GM12878 (cell line): Measurements from ENCODE around the gene PSAPL1. TPM values are rescaled to one million over a fixed set of nuclear protein-coding genes. Genes with fewer than 3 reads are reported as not detected.

Source experiments
- ATAC-seq: fragments of 200-7000 bp; cut with Tn5 transposase; 3 replicates; pipeline ENCODE4 v1.9.1; 2020; ENCODE audit warnings: mild to moderate bottlenecking, moderate library complexity
- BruUV-seq: library from RNA; stranded (reverse); fragments of 400-500 nt; replicated peaks from 2 replicates; lab custom pipeline; 2021; lab: Mats Ljungman, UMichigan
- CTCF ChIA-PET: fragments of 300-600 bp; sonication (Branson Sonifier 250); formaldehyde crosslinking; extraction: SDS; loops from one replicate; lab custom pipeline; 2021; ENCODE audit warnings: inconsistent platforms; lab: Yijun Ruan, JAX
- POLR2A ChIA-PET: fragments of 350-600 bp; formaldehyde crosslinking; extraction: SDS; loops from one replicate; lab custom pipeline; 2021; ENCODE audit warnings: inconsistent platforms; lab: Charles Lee
- RAD21 ChIA-PET: fragments of 300-600 bp; sonication (Branson Sonifier 250); formaldehyde crosslinking; loops from one replicate; lab custom pipeline; 2023; ENCODE audit warnings: antibody characterized with exemption; ENCODE audit not compliant: unreplicated experiment; lab: Charles Lee
- SMC1A ChIA-PET: fragments of 300-600 bp; sonication (Branson Sonifier 250); formaldehyde crosslinking; loops from one replicate; lab custom pipeline; 2023; ENCODE audit not compliant: unreplicated experiment, uncharacterized antibody; lab: Charles Lee
- DNase-seq: peaks from one replicate; pipeline ENCODE4 v3.0.0-alpha.2; 2011; ENCODE audit warnings: low read depth, low spot score
- FAIRE-seq: peaks from 3 replicates; lab custom pipeline; 2011; peaks lifted over from hg19 to GRCh38; lab: Jason Lieb, UNC
- H2AFZ ChIP-seq: 2 replicates; pipeline ENCODE4 v1.6.0; 2011; ENCODE audit warnings: low read depth, low read length, control low read depth; ENCODE audit not compliant: control insufficient read depth
- H3K27ac ChIP-seq: 2 replicates; pipeline ENCODE4 v1.5.1; 2011; ENCODE audit warnings: control low read depth; ENCODE audit not compliant: control insufficient read depth, insufficient read depth
- H3K27me3 ChIP-seq, 2 experiments: replicated peaks in 1 of 2; 2 replicates each; pipeline versions ENCODE4 v1.6.0 to v1.6.1; 2011; ENCODE audit warnings: low read length in 1 of 2; ENCODE audit not compliant: control insufficient read depth in 2 of 2, insufficient read depth in 2 of 2
- H3K36me3 ChIP-seq, 2 experiments: 2 replicates each; pipeline ENCODE4 v1.5.1; 2011; ENCODE audit warnings: low read length in 1 of 2; ENCODE audit not compliant: control insufficient read depth in 2 of 2, insufficient read depth in 2 of 2
- H3K4me1 ChIP-seq: 2 replicates; pipeline ENCODE4 v1.6.1; 2011; ENCODE audit warnings: mild to moderate bottlenecking, low read length, moderate library complexity, mixed read lengths; ENCODE audit not compliant: control insufficient read depth, insufficient read depth
- H3K4me2 ChIP-seq: 2 replicates; pipeline ENCODE4 v1.6.0; 2011; ENCODE audit warnings: control low read depth; ENCODE audit not compliant: control insufficient read depth, insufficient read depth
- H3K4me3 ChIP-seq: fragments of 200-600 bp; sonication (generic); 2 replicates; pipeline ENCODE4 v1.5.1; 2016
- H3K79me2 ChIP-seq: 2 replicates; pipeline ENCODE4 v1.6.0; 2011; ENCODE audit warnings: low read length; ENCODE audit not compliant: control insufficient read depth, insufficient read depth
- H3K9ac ChIP-seq: 2 replicates; pipeline ENCODE4 v1.8.0; 2011; ENCODE audit warnings: low read length, control low read depth, mixed read lengths; ENCODE audit not compliant: control insufficient read depth, insufficient read depth
- H3K9me3 ChIP-seq: replicated peaks from 3 replicates; pipeline ENCODE4 v1.5.1; 2011; ENCODE audit warnings: mild to moderate bottlenecking, low read length; ENCODE audit not compliant: control insufficient read depth, insufficient read depth
- H4K20me1 ChIP-seq: 2 replicates; pipeline ENCODE4 v1.6.0; 2011; ENCODE audit not compliant: control insufficient read depth, insufficient read depth
- CBX5 ChIP-seq: sonication (generic); IDR thresholded peaks from 2 replicates; pipeline ENCODE4 v1.6.1; 2016; ENCODE audit warnings: low read depth, moderate library complexity, mild to moderate bottlenecking, inconsistent platforms
- EED ChIP-seq: sonication (generic); IDR thresholded peaks from 2 replicates; pipeline ENCODE4 v1.6.1; 2016; ENCODE audit warnings: antibody characterized with exemption, low read depth
- FOS ChIP-seq: IDR thresholded peaks from 3 replicates; pipeline ENCODE4 v1.6.1; 2011; ENCODE audit warnings: borderline replicate concordance; ENCODE audit not compliant: insufficient read length; ENCODE audit errors: extremely low read depth
- IRF4 ChIP-seq: IDR thresholded peaks from 2 replicates; pipeline ENCODE4 v1.6.1; 2011; ENCODE audit warnings: low read depth, low read length
- PAX8 ChIP-seq: fragments of 450-650 bp; IDR thresholded peaks from 2 replicates; pipeline ENCODE4 v1.6.1; 2017; ENCODE audit warnings: mild to moderate bottlenecking, moderate library complexity
- SMAD1 ChIP-seq: fragments of 450-650 bp; IDR thresholded peaks from 2 replicates; pipeline ENCODE4 v1.6.1; 2018; ENCODE audit warnings: mild to moderate bottlenecking, low read depth; ENCODE audit not compliant: partially characterized antibody
- TARDBP ChIP-seq: IDR thresholded peaks from 2 replicates; pipeline ENCODE4 v1.6.1; 2016; ENCODE audit warnings: borderline replicate concordance
- WGBS: methylation state at CpG from one replicate; pipeline ENCODE4 v1.1.6; 2016; ENCODE audit warnings: low lambda C conversion rate; ENCODE audit not compliant: insufficient replicate concordance, insufficient coverage; ENCODE audit errors: missing lambda C conversion rate; 5-methylcytosine and 5-hydroxymethylcytosine counted together
- in situ Hi-C: fragments of 300-500 bp; cut with MboI; formaldehyde crosslinking; loops from 9 replicates; pipeline ENCODE4 v1.14.3; 2018; ENCODE audit warnings: mixed read lengths
- intact Hi-C: fragments of 100-400 bp; cut with micrococcal nuclease; formaldehyde crosslinking; loops from one replicate; pipeline ENCODE4 v1.14.2; 2022; ENCODE audit not compliant: unreplicated experiment
- polyA plus RNA-seq, 11 experiments: library from polyadenylated mRNA; depleted of rRNA in 4 of 11; unstranded in 6 of 11; stranded (reverse) in 5 of 11; fragments of >200 nt; fragmentation: Nextera tagmentation in 4 of 11; fragmentation: Illumina TruSeq in 1 of 11; extraction: Ambion mirVana in 4 of 11; extraction: Trizol in 1 of 11; gene quantifications; 1 replicate in 1 of 11; 2 replicates in 10 of 11; pipeline versions ENCODE4 v1.2.1 to v1.2.3, GENCODE V29; 2011 to 2016; ENCODE audit warnings: inconsistent platforms in 2 of 11, missing spikeins in 2 of 11, low read depth in 1 of 11
- total RNA-seq, 4 experiments: library from RNA; depleted of rRNA in 3 of 4; stranded (reverse); fragments of >200 nt in 3 of 4; fragmentation: Illumina TruSeq in 1 of 4; extraction: Trizol in 1 of 4; gene quantifications; 2 replicates each; pipeline versions ENCODE4 v1.2.1 to v1.2.3, GENCODE V29; 2013 to 2021

Gene PSAPL1
- total and polyA plus RNA-seq, 10 of the 15 experiments (the other 5 are each of a cell fraction or from before 2014, with no cell fraction given) = not detected

DNA sequence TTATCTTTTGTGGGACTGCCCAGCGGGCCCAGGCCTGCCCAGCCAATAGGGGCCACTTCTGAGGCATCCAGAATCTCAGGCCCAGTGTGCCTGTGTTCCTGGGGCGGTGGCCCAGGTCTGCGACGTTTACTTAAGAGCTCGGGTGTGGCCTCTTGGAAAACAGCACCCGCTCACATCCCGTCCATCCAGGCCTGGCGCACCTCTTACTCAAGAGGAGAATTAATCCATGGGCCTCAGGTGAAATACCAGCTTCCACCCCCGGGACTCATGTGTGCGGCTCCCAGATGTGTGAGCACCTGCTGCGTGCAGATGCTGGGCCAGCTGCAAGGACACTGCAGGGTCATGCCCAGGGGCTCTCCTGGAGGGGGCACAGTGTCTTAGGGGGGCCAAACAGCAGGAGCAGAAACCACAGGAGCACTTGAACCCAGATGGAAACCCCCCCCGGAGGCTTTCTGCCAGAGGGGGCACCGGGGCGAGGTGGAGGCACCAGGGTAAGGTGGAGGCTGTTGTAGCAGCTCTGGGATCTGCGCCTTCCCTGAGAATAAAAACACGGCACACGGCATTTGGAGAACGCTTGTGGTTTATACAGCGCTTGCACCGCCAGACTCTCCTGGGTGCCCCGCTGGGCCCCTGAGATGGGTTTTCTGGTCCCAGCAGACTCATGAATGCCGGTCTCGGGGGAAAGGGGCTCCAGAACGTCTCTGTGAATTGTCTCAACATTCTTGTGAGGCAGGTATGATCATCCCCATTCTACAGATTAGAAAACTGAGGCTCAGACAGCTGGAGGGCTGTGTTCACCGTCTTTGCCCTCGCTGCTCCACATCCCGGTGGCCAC lies 2.8 kb downstream of the PSAPL1 start:
- ChIA-PET POLR2A (no interaction called here), SMC1A (no interaction called here), CTCF (no interaction called here), RAD21 (no interaction called here)
- H3K27ac ChIP-seq = no peak overlapping the region
- no peaks in the 10 kb centered on the region; a peak in 1 of 4 replicates for H3K27me3 ChIP-seq
- ATAC-seq = no peak
- H3K9me3 ChIP-seq = no peaks in the 10 kb centered on the region
- no peak overlapping the region for H2AFZ ChIP-seq
- H3K9ac ChIP-seq = no peak overlapping the region
- BruUV-seq = no TSS peak
- in situ Hi-C loops = no loop called here
- no peak overlapping the region for H3K4me2 ChIP-seq
- H3K36me3 ChIP-seq = no peaks in the 10 kb centered on the region
- intact Hi-C loops = no loop called here
- FAIRE-seq = no peak
- no peaks in the 10 kb centered on the region for H4K20me1 ChIP-seq
- H3K4me3 ChIP-seq = no peak overlapping the region
- TF ChIP-seq SMAD1 (no peak), TARDBP (no peak), PAX8 (no peak), FOS (no peak), CBX5 (no peak), IRF4 (no peak), EED (no peak)
- no peaks in the 10 kb centered on the region for H3K79me2 ChIP-seq
- WGBS = 32% methylated on average over 27 of the region's 27 CpGs
- no peak for DNase-seq
- no peaks in the 10 kb centered on the region for H3K4me1 ChIP-seq
